SK-N-MC (cell line): ENCODE results near the gene ZBTB21.

Source experiments
- DNase-seq: peaks from one replicate; pipeline ENCODE4 v3.0.0-alpha.2; 2011; ENCODE audit warnings: low read depth, low spot score
- H3K27ac ChIP-seq: fragments of 200-600 bp; sonication (generic); 2 replicates; pipeline ENCODE4 v1.5.1; 2016; ENCODE audit warnings: mixed run types
- H3K36me3 ChIP-seq: fragments of 200-600 bp; sonication (generic); 2 replicates; pipeline ENCODE4 v1.6.1; 2017; ENCODE audit warnings: antibody characterized with exemption, low read length, mixed read lengths; ENCODE audit not compliant: insufficient read depth
- H3K4me3 ChIP-seq: fragments of 200-600 bp; sonication (generic); 2 replicates; pipeline ENCODE4 v1.5.1; 2016
- H3K9ac ChIP-seq: fragments of 200-600 bp; sonication (generic); 2 replicates; pipeline ENCODE4 v1.8.0; 2017; ENCODE audit warnings: mixed run types, mixed read lengths; ENCODE audit not compliant: insufficient read length
- H3K9me3 ChIP-seq: fragments of 200-600 bp; sonication (generic); 2 replicates; pipeline ENCODE4 v1.6.1; 2017; ENCODE audit warnings: low read depth, mild to moderate bottlenecking, antibody characterized with exemption, low read length, moderate library complexity, mixed read lengths
- EZH2 ChIP-seq: fragments of 200-600 bp; sonication (generic); IDR thresholded peaks from one replicate; pipeline ENCODE4 v1.6.1; 2017; ENCODE audit warnings: antibody characterized with exemption
- FOXP2 ChIP-seq: optimal IDR thresholded peaks from 2 replicates; pipeline ENCODE3; 2011; ENCODE audit warnings: mild to moderate bottlenecking, moderate library complexity; ENCODE audit not compliant: insufficient read depth; ENCODE audit errors: extremely low read length, control extremely low read depth
- POLR2AphosphoS5 ChIP-seq: IDR thresholded peaks from 2 replicates; pipeline ENCODE4 v1.6.1; 2012; ENCODE audit warnings: mild to moderate bottlenecking, low read depth, low read length, borderline replicate concordance

ZBTB21 gene

DNA sequence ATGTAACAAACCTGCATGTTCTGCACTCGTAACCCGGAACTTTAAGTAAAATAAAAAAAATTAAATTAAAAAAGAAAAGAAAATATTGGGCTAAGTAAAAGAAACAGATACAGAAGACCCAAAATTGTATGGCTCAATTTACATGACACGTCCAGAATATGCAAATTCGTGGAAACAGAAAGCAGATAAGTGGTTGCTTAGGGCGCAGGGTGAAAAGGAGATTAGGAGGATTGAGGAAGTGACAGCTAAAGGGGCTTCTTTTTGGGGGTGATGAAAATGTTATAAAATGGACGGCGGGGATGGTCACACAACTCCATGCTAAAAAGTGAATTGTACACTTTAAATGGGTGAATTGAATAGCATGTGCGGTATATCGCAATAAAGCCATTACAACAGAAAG is 27.4 kb upstream of the ZBTB21 start:
- H3K27ac ChIP-seq, result no peak overlapping the region
- H3K9ac ChIP-seq, result no peak overlapping the region
- no peaks in the 10 kb centered on the region for H3K9me3 ChIP-seq
- TF ChIP-seq FOXP2 (no peak), POLR2AphosphoS5 (no peak), EZH2 (no peak)
- H3K4me3 ChIP-seq, result no peak overlapping the region
- no peak for DNase-seq
- no peaks in the 10 kb centered on the region for H3K36me3 ChIP-seq

DNA sequence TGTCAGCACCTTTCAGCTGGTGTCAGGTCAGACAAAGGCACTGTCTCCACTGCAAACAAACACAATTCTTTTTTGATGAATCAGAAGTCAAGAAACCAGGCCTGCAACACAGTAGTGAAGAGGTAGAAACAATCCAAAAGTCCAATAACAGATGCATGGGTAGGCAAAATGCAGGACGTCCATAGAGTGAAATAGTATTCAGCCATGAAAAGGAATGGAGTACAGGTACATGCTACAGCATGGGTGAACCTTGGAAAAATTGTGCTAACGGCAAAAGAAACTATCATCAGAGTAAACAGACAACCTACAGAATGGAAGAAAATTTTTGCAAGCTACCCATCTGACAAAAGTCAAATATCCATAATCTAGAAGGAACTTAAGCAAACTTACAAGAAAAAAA is 26.2 kb upstream of the ZBTB21 start:
- Histone ChIP-seq H3K36me3 (no peaks in the 10 kb centered on the region), H3K4me3 (no peak overlapping the region), H3K9ac (no peak overlapping the region), H3K27ac (no peak overlapping the region), H3K9me3 (no peaks in the 10 kb centered on the region)
- TF ChIP-seq EZH2 (no peak), FOXP2 (no peak), POLR2AphosphoS5 (no peak)
- no peak for DNase-seq

DNA sequence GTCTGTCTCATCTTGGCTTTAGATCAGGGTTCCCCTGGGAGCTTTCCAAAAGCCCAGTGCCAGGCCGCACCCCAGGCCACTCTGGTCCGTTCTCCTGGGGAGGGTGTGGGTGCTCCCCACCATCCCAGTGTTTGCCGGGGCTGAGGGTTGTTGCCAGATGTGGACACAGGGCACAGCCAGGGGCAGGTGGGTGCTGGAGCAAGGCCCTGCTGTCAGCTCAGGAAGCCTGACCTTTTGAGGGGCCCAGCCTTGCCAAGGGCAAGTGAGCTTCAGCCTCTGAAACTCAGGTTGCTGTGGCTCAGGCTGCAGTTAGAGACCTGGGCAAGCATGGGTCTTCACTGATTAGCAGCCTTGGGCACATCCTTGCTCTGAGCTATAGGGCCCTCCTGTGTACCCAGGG is 22.8 kb upstream of the ZBTB21 start:
- no peaks in the 10 kb centered on the region for H3K36me3 ChIP-seq
- H3K9ac ChIP-seq, result no peak overlapping the region
- H3K27ac ChIP-seq, result no peak overlapping the region
- no peak overlapping the region for H3K4me3 ChIP-seq
- no peak for TF ChIP-seq FOXP2
- no peak for TF ChIP-seq POLR2AphosphoS5
- no peak for TF ChIP-seq EZH2
- DNase-seq, result no peak
- no peaks in the 10 kb centered on the region for H3K9me3 ChIP-seq

DNA sequence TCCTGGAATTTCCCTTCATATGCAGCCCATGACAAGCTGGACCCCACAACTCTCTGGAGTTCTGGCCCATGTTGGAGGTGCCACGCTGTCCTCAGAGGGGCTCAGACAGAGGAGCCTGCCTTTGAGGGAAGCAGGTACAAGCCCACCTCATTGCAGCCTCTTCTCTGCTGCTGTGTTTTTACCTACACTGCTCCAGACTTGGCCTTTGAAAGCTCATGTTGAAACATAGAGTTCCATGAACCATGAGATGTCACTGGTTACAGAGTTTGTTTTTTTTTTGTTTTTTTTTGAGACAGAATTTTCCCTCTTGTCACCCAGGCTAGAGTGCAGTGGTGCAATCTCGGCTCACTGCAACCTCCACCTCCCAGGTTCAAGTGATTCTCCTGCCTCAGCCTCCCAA is 22.1 kb upstream of the ZBTB21 start:
- Histone ChIP-seq H3K27ac (no peak overlapping the region), H3K9me3 (no peaks in the 10 kb centered on the region), H3K4me3 (no peak overlapping the region), H3K36me3 (no peaks in the 10 kb centered on the region), H3K9ac (no peak overlapping the region)
- no peak for DNase-seq
- TF ChIP-seq FOXP2 (no peak), EZH2 (no peak), POLR2AphosphoS5 (no peak)

DNA sequence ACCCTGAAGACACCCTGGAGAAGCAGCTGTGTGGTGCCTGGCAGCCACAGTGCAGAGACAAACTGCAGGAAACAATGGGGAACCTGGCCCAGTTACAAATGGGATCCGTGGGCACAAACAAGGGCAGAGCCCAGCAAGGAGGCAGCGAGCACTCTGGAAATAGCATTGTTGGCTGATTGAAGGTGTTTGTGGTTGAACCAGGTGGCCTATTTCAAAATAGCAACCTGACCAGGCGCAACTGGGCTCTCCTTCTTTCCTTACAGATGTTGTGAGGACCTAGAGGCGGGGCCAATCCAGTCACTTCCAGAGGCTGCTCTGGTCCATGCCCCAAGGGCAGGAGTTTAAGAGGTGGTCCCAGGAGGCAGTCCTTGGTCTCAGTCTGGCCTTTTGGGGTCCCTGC is 21.7 kb upstream of the ZBTB21 start:
- Histone ChIP-seq H3K9me3 (no peaks in the 10 kb centered on the region), H3K4me3 (no peak overlapping the region), H3K9ac (no peak overlapping the region), H3K27ac (no peak overlapping the region), H3K36me3 (no peaks in the 10 kb centered on the region)
- DNase-seq, result no peak
- no peak for TF ChIP-seq EZH2

DNA sequence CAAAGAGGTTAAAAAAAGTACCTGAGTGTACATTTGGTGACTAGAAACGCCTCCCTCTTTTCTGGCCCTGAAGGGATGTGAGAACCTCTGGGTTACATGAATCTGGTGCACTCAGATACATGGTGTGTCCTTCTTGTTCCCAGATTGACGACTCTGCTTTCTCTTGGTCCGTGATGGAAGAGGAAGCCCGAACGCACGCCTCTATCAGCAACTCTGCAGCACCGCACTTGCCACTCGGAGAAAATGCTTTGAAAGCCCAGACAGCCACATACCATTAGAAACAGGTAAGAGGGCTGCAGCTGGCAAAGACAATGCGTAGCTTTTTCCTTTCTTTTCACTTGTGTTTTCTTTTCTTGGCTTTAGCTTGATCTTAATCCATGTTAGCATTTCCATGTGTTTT is 21.1 kb upstream of the ZBTB21 start:
- Histone ChIP-seq H3K4me3 (no peak overlapping the region), H3K27ac (no peak overlapping the region), H3K9ac (no peak overlapping the region), H3K9me3 (no peaks in the 10 kb centered on the region), H3K36me3 (no peaks in the 10 kb centered on the region)
- no peak for DNase-seq
- no peak for TF ChIP-seq POLR2AphosphoS5
- no peak for TF ChIP-seq EZH2
- no peak for TF ChIP-seq FOXP2

DNA sequence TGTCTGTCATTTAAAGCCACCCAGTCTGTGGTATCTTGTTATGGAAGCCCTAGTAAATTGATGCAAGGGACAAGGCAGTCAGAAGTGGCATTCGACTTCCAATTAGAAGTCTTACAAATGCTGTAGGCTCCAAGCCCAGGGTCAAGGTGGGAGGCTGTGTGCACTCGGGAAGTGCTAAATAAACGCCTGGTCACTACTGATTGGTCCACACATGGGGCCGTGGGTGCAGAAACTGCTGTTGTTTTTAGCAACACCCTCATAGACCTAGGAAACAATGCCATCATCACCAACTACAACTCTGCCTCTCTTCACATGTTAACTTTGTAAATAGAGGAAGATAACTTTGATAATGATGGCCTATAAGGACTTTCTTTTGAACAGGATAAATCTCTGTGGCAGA is 20.2 kb upstream of the ZBTB21 start:
- no peak overlapping the region for H3K9ac ChIP-seq
- TF ChIP-seq FOXP2 (no peak), EZH2 (no peak), POLR2AphosphoS5 (no peak)
- H3K36me3 ChIP-seq, result no peaks in the 10 kb centered on the region
- H3K27ac ChIP-seq, result no peak overlapping the region
- H3K9me3 ChIP-seq, result no peaks in the 10 kb centered on the region
- H3K4me3 ChIP-seq, result no peak overlapping the region
- DNase-seq, result no peak

DNA sequence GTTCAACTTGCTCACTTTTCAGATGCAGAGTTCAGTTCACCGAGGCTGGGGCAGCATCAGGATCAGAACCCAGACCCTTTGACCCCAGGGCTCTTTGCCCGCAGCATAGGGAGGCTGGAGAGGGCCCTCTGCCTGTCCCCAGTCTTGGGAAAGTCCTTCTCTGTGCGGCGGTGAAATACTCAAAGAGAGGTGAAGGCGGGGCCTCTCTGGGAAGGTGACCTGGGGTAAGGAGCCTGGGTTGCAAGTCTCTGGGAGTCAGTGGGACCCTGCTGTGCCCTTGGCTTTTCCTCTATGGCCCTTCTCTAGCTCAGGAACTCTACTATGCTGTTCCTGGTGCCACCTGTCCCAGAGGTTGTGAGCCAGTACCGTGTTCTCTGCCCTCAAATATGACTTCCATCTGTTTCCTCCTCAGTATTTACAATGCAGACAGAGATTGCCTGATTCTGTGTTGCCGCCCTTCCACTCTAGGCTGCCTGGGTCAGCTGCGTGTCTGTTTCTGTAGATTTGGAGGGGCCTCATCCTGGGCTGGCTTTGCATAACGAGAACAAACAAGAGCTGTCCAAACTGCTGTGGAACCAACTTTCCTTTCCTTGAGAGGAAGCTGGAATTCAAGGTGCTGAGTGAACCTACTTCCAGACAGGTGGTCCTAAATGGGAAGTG is 18.7 kb upstream of the ZBTB21 start:
- Histone ChIP-seq H3K9me3 (no peaks in the 10 kb centered on the region), H3K27ac (no peak overlapping the region), H3K9ac (no peak overlapping the region), H3K4me3 (no peak overlapping the region), H3K36me3 (no peaks in the 10 kb centered on the region)
- no peak for DNase-seq
- TF ChIP-seq POLR2AphosphoS5 (no peak), FOXP2 (no peak), EZH2 (no peak)

DNA sequence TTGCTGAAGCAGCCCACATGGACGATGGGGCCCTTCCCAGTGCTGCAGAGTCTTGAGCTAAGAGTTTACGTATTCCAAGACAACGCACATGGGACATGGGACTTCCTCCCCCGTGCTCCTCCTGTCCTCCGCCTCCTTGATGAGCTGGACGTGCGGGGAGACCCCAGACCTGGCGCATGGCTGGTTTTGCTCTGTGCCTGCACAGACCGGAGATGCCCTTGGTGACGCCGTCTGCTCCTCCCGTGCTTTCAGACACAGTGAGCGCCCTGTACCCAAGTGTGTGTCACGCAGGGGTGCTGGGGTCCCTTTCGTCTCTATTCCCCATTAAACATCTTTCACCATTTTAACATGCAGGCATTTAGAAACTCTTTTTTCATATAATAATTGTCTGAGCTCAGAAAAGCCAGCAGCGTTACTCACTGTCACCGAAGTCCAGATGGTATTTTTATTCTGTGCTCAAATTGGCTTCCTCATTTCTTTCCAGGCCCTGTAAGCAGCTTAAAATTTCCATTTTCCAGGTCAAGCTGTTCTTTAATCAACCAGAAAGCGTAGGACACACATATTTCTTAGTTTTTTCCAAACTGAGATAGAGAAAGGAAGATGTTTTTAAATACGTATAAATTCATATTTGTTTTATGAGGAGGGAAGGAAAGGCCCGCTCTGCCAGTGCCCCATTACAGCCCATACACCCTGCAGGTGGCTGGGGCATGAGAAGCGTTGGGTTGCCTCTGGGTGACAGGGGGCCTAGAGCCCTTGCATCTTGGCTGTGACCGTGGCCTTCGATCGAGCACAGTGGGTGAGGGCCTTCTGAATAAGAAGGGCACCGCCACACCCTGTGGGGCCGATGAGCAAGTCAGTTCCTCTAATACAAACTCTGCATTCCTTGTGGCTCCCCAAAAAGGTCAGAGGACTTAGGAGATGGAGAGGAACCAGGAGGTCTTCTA is 17.9 kb upstream of the ZBTB21 start:
- no peak for TF ChIP-seq EZH2
- TF ChIP-seq POLR2AphosphoS5, result no peak
- no peak for TF ChIP-seq FOXP2
- no peak overlapping the region for H3K9ac ChIP-seq
- no peak overlapping the region for H3K27ac ChIP-seq
- no peaks in the 10 kb centered on the region for H3K9me3 ChIP-seq
- H3K36me3 ChIP-seq, result no peaks in the 10 kb centered on the region
- no peak for DNase-seq
- no peak overlapping the region for H3K4me3 ChIP-seq
